ENCODE results near the gene MS4A6E. TPM values are rescaled to one million over a fixed set of nuclear protein-coding genes. Genes with fewer than 3 reads are reported as not detected.
"Not testable (repeated sequence)": the region's sequence is repeated elsewhere in the genome, so short reads cannot be mapped to it uniquely, and the experiment has no call there.

Gene MS4A6E
- total RNA-seq, 1 donor from 2014 or later, result not detected

DNA sequence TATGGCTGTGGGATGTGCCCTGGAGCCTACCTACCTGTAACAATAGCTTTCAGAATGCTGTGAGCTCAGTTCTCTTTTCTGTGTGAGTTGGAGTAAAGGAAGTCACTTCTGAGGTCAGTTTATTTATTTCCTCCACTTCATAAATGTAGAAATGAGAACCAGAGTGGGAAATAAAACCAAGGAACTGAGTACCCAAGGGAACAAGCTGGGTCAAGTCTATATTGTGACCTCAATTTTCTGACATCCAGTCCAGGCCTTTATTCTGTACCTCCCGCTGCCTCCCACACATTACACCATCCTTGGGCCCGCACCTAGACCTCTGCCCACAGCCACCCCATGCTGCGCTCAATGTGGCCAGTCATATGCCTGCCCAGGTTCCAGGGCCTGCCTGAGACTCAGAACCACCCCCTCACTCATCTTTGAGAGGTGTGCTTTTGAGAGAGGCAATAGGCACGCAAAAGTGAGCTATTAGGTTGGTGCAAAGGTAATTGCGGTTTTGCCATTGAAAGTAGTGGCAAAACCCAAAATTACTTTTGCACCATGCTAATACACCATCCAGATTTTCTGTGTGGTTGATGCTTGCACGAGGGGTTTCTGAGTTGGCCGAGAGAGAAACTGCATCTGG lies 9.8 kb downstream of the MS4A6E start:
- no peak for DNase-seq (ENCODE audit: low read depth in 2 of 2)

DNA sequence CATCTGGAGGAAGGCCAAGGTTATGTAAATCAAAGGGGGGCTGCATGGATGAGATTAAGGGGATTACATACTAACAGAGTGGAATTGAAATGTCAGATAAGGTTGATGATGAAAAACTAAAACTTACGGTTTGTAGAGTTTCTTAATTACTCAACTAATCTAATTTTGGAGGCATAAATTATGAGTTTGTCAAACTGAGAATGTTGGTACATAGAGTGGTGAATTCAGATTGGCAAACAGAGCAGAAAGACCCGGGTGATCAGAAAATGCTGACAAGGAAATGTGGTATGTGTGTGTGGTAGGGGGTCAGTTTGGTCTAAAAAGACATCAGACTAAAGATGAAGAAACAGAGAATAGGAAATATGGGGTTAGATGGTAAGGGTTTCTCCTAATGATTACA lies 11.0 kb downstream of the MS4A6E start:
- no peak for DNase-seq (ENCODE audit: low read depth in 2 of 2)

DNA sequence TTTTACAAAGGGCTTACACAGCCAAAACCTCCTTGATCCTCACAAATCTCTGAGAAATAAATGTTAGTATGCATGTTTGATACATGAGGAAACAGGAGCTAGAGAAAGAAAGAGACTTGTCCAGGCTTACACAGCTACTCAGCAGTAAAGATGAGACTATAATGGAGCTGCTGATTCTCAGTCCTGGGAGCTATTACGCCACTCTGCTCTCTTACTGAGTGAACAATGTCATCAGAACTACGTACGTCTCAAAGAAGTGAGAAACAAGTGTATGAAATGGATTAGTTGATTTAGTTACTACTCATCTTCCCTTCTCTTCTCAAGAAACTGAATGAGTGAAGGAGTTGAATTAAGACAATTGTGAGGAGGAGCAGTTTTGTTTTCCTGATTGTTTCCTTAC lies 12.3 kb downstream of the MS4A6E start:
- no peak for DNase-seq (ENCODE audit: low read depth in 2 of 2)

DNA sequence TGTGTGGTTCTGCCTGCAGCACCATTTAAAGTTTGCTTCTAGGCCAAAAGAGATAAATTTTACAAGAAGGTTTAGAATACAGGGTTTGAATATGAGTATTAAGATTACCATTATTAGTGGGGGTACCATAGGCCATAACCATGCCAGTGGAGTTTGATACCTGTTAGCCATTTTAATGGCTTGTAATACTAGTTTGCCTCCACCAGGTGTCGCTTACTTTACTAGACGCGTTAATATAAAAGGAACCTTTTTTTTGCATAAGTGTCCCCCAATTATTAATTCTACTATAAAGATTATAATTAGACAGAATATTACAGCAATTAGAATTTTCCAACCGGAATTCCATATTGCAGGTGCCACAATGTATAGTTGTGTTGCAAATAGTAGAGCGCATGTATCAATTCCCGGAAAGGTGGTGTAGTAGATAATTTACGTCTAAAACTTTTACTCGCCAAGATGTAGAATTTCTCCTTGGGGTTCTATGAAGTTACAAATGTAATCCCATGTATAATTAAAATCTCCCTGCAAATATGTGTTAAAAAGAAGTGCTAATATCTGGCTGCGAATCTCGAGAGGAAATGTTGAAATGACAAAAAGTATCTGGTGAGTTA lies 16.1 kb downstream of the MS4A6E start:
- peak; percentile 33 to 37 for DNase-seq (ENCODE audit: low read depth in 2 of 2)

DNA sequence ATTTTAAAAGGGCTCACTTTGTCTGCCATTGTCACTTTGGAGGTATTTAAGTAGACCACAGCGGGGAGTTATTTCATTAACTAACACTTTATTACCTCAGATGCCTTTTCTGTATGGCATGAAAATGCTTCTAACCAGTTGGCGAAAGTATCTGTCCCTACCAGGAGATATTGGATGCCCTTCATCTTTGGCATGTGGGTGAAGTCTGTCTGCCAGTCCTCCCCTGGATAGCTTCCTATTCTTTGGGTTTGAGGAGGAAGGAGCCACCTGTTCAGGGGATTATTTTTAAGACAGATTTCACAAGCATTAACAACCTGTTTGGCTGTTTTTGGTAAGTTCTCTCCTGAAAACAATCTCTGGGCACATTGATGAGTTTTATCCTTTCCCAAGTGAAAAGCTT lies 17.1 kb downstream of the MS4A6E start:
- DNase-seq (ENCODE audit: low read depth in 2 of 2), result no peak

DNA sequence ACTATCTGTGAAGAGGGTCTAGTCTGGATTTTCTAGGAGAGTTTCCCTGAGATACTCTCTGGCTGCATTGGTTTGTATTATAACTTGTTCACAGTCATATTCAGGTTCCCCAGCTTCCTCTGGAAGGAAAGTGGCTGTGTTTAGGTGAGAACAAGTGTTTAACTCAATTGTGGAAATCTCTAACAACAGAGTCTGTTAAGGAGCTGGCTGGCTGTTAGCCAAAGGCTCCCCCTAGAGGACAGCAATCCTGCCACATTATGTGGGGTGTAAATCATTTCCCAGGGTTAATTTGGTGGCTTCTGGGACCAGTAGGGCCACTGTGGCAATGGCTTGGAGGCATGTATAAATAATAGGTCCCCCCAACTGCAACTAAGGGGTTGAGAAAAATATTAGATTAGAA lies 18.4 kb downstream of the MS4A6E start:
- peak; percentile 21 to 49 for DNase-seq (ENCODE audit: low read depth in 2 of 2)

DNA sequence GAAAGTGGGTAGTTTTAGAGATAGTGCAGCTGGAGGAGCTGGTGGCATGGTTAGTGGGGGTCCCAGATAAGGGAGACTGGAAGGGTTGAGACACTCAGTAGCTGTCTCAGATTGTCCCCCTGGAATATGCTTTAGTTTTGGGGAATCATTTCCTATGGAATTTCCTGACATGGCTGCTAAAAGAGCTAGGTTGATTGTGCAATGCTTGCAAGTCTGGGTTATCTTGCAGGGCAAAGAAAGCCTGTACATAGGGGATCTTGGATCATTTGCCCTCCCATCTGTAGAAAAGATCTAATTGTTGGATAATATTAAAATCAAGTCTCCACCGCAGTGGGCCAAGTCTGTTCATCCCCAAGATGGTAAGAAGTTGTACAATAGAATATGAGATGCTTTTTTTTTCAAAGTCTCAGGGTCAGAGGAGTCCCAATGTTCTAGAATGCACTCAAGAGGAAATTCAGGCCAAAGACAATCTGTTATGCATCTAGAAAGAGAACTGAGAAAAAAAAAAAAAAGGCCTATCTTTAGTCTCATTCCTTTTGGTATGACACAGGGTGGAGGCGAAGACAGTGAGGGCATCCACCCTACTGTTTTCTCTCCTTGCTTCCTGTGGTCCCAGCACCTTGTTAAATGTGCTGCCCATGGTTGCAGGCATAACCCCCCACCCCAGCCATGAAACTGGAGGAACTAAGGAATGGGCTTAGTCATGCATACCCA lies 20.2 kb downstream of the MS4A6E start:
- no peak for DNase-seq (ENCODE audit: low read depth in 2 of 2)

DNA sequence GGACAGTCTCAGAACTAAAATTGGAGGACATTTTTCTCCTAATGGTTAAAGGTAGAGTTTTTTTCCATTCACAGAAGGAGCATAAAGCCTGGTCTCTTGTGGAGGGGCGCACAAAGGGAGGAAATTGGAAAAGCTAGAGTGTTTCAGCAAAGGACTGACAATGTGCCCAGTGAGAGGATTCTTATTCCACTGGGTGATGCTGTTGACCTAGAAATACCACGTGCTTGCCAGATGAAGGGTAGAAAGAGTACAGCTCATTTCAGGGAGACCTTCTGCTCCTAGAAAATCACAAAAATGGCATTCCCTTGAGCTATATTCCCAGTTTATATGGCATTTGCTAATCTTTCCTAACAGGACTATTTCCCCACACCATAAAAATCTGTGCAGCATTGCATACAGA lies 21.1 kb downstream of the MS4A6E start:
- DNase-seq (ENCODE audit: low read depth in 2 of 2), result no peak

DNA sequence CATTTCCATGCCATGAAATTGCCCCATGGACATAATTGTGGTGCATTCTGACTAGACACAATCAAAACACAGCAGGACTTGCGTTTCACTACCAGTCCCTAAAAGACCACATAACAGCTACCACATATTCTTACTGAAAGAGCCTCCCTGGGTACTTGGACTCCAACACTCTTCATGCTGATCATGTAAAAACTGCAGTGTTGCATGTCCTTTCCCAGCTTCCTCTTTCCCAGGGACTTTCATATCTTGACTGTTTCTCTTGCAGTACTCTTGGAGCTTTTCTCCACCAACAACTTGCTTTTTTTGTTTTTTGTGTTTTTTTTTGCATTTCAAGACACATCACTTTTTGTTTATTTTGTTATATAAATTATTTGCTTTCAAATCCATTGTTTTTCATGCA lies 22.9 kb downstream of the MS4A6E start:
- DNase-seq (ENCODE audit: low read depth in 2 of 2), result no peak

DNA sequence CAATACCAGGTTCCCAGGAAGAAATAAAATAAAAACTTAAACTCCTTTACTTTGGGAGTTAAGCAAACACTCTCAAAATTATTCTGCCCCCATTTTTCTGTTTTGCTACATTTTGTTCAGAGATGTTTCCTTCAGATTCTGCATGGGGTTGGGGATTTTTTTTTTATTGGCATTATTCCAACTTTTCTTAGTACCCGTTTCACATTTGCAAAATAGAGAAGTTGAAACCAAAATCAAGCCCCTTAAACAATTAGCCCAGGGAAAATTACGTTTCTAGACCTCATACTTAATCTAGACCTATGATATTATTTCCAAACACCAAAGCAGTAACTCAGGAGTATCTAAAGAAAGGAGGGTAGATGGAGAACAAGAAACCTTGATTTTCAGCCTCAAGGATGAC lies 30.7 kb downstream of the MS4A6E start:
- DNase-seq (ENCODE audit: low read depth in 2 of 2), result no peak

DNA sequence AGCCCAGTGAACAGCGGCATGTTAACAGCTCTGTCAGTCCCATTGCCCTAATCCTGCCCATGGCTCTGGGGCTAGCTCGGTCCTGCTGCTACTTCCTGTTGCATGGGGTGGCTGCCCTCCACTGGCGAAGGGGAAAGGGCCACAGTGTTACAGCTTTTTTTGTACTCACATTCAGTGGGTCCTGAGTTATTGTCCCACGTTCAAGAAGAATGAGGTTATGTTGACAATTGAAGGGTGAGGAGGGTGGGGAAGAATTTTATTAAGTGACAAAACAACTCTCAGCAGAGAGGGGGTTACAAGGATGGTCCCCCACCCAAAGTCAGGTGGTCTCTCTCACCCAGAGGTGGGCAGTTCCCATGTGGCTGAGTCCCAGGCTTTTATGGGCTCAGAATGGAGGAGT lies 33.6 kb downstream of the MS4A6E start:
- DNase-seq (ENCODE audit: low read depth in 2 of 2), result no peak

DNA sequence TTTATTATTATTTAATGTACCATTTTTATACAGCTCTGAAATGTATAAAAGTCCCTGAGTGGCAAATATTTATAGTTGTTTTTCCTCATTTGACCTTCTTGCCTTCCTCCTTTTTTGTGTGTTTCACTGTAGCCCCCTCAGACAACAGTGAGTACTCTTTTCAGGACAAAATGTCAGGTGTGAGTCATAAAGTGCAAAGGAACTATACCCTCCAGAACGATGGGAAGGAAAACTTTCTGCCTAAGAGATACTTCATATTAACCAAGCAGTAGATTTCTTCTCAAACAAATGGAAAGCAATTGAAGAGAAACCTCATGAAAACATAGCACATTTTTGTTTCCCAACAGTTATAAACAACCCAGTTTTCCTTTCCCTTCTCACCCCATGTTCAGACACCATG lies 35.2 kb downstream of the MS4A6E start:
- no peak for DNase-seq (ENCODE audit: low read depth in 2 of 2)

DNA sequence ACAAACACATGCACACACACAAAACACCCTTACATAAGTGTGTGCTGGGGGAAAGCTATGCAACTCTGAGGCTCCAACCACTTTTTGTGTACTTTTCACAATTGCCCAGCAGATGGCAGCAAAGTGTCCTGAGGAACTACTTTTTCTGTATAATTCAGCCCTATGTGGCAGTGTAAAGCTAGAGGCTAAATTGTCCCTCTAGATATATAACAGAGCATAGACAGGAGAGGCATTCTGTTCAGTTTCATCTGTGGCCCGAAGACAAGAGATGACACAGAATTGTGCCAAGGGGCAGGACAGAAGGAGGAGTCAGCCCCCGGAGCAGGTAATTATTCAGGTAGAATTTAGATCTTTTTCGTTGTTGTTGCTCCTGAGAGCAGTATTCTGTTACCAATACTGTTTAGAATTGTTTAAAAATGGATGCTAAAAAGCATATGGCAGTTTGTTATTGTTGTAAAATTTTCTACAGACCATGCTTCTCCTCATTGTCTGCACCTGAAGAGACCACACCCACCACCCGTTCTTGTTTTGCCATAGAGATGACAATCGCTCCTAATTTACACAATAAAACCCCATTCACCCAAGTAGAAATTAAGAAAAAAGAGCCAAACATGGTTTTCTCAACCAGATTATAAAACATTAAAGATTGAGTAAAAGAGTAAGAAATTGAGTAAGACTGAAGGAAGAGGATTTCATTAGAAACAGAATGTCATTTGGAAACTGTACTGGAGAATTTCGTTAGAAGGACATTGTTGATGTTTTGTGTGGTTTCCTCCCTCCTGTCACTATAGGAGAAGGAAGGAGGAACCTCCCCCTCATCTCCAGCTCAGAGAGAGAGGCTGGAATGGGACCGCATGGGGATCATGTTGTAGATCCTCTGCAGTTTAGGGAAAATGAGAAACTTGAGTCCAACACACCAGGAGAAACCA lies 36.8 kb downstream of the MS4A6E start:
- peak; percentile 57 to 73 for DNase-seq (ENCODE audit: low read depth in 2 of 2)

DNA sequence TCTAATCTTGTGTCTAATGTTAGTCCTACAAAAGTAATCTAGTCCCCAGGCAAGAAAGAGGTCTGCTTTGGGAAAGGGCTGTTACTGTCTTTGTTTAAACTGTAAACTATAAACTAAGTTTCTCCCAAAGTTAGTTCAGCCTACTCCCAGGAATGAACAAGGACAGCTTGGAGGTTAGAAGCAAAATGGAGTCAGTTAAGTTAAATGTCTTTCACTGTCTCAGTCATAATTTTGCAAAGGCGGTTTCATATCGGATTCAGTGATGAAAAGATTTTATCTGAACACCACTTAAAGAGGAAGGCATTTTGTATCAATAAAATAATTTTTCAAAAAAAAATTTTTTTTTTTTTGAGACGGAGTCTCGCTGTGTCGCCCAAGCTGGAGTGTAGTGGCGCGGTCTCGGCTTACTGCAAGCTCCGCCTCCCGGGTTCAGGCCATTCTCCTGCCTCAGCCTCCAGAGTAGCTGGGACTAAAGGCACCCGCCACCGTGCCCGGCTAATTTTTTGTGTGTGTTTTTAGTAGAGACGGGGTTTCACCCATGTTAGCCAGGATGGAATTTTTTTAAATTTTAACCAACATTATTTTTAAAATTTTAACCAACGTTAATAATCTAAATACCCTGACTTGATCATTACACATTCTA lies 39.3 kb downstream of the MS4A6E start:
- DNase-seq (ENCODE audit: low read depth in 2 of 2), result not testable (repeated sequence)

DNA sequence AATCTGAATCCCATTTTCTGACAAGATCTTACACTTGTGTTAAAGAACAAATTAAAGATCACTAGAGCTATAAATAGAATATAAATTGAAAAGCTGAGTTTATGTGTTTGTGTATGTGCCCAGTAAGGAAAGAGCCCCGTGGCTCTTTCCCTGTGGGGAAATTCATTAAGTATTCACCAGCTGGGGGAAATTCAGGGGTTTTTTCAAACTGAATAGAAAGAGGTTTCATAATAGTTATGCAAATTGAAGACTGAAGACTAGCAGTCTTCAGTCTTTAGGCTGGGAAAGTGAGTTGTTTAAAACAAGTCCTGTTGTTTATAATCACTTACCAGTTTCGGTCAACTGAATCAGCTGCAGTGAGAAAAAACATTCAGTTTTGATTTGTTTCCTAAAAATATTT lies 40.0 kb downstream of the MS4A6E start:
- DNase-seq (ENCODE audit: low read depth in 2 of 2), result no peak

DNA sequence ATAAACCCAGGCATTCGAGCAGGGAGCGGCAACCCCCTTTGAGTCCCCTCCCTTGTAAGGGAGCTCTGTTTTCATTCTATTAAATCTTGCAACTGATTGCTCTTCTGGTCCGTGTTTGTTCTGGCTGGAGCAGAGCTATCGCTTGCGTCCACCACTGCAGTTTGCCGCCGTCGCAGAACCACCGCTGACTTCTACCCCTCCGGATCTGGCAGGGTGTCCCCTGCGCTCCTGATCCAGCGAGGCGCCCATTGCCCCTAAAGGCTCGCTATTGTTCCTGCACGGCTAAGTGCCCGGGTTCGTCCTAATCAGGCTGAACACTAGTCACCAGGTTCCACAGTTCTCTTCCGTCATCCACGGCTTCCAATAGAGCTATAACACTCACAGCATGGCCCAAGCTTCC lies 40.8 kb downstream of the MS4A6E start:
- no peak for DNase-seq (ENCODE audit: low read depth in 2 of 2)

DNA sequence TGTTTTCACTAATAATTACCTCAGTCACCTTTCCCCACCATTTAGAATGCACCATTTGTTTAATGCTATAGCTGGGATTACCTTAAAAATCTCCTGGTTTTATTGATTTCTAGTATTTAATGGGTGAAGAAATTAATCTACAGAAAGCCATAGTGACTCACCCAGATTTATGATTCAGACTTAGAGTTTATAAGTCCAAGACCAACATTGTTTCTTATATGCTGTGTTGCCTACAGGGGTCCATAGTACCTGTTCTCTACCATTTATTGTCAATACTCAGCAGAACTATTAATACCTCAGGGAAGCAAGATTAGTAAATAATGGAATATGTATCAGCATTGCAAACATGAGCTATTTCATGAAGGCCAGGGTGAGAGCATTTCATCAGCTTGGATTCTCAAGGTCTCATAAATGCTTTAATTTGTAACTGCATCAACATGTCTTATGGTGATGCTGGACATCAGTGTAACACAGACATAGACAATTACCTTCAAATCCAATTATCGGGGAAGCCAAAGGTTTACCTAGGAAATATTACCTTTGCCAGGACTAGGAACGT lies 43.3 kb downstream of the MS4A6E start:
- DNase-seq (ENCODE audit: low read depth in 2 of 2), result no peak

DNA sequence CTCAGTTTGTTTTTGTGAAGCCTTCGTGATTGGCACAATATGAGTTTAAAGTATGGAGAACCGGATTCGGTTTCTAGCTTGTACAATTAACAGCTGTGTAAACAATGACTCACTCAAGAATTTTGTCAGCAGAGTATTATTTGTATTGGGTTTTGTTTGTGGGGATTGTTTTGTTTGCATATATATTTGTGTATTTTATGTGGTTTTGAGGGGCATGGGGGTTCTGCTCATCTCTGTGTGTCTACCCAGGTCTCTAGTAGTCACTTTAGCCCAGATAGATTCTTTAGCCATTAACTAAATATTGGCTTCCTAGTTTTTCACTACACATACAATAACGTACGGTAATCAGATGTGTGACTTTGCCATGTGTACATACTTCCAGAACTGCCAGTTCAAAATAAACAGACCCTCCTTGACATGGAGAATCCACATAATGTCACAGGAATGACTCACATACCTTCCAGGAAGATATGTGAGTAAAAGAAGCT lies 43.8 kb downstream of the MS4A6E start:
- peak; percentile 8 to 34 for DNase-seq (ENCODE audit: low read depth in 2 of 2)

DNA sequence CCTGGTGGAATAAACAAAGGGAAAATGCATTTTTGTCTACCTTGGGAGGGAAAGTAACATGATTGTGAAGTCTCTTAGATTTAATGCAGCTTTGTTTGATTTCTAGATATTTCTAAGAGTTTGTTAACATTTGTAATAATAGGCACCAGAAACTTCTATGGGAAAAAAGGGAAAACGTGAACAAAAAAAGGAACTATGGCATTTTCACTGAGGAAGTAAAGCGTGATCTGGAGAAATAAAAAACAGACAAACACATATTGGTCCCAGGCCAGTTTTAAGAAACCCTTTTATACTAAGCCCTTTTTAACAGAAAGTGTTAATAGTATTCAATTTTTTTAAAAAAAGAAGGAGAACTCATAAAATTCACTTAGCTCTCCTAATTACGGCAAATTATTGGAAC lies 44.3 kb downstream of the MS4A6E start:
- no peak for DNase-seq (ENCODE audit: low read depth in 2 of 2)

DNA sequence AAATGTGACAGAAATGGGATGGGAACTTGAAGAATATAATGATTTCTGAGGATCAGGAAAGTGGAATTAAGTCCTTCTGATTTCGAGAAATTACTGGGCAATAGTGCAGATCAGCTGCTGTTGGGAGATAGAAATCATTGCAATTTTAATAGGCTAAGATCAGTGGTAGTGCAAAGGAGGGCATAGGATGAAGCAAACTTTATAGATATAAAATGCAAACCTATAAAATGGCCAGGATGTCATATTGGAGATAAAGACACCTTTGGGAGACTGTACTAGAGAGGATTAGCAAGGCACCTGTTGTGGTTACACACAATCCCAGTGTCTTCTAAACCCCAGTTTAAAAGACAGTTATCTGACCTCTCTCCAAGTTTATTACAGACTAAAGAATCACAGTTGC lies 44.8 kb downstream of the MS4A6E start:
- no peak for DNase-seq (ENCODE audit: low read depth in 2 of 2)

DNA sequence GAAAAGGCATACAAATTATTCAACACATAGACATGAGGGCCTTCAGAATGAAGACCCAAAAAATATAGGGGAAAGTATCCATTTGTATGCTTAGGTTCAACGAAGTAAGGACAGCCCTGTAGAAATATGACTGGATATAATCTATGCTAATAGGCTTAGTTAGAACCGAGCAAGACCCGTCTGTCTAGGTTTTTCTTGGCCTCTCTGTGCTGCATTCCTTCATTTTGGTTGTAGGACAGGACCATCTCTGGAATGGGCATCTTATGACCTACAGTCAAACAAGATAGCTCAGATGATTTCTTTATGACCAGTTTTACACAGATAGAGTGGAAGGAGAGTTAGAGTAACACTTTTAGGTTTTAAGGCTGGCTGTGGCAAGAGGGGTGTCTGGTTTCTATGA lies 45.7 kb downstream of the MS4A6E start:
- no peak for DNase-seq (ENCODE audit: low read depth in 2 of 2)
